ENCODE data around the gene LONP2. TPM values are rescaled to one million over a fixed set of nuclear protein-coding genes. Genes with fewer than 3 reads are reported as not detected.

The LONP2 gene
- total and polyA plus RNA-seq, 10 donors: 20.1 to 75.4 (median 54.1) TPM

DNA sequence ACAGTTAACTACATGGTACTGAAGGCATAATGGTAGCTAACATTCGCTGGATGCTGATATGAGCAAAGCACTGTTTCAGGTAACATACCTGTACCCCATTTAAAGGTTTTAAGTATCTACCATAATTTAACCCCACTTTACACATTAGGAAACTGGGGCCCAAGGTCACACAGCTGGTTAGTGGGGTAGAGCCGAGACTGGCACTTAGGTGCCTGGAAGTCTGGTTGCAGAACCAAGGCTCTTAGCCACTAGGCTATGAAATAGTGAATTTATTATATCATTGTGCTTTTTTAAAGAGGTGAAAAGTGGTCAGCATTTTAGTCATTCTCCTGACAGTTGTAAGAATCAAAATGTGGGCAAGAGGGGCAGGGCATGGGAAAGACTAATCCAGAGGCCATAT, 115.9 kb downstream of the LONP2 start:
- Histone ChIP-seq H3K27ac (no peak overlapping the region), H3K4me3 (no peak overlapping the region), H3K36me3 (peaks cover 0 to 67% (median 0%) of the 10 kb centered on the region in 6 donors), H3K9me3 (no peaks in the 10 kb centered on the region), H3K27me3 (replicated peaks in 1 of 7) (no peaks in the 10 kb centered on the region), H3K4me1 (peaks cover 0 to 42% (median 10%) of the 10 kb centered on the region in 6 donors)
- DNase-seq: no peak
- WGBS, 5 donors: 91 to 99% (median 94%) methylated on average over 2 of the region's 2 CpGs
- intact Hi-C loops (cut with DNase I; ENCODE audit: low total_unique reads): no loop called here
- TF ChIP-seq, protein P1, sequence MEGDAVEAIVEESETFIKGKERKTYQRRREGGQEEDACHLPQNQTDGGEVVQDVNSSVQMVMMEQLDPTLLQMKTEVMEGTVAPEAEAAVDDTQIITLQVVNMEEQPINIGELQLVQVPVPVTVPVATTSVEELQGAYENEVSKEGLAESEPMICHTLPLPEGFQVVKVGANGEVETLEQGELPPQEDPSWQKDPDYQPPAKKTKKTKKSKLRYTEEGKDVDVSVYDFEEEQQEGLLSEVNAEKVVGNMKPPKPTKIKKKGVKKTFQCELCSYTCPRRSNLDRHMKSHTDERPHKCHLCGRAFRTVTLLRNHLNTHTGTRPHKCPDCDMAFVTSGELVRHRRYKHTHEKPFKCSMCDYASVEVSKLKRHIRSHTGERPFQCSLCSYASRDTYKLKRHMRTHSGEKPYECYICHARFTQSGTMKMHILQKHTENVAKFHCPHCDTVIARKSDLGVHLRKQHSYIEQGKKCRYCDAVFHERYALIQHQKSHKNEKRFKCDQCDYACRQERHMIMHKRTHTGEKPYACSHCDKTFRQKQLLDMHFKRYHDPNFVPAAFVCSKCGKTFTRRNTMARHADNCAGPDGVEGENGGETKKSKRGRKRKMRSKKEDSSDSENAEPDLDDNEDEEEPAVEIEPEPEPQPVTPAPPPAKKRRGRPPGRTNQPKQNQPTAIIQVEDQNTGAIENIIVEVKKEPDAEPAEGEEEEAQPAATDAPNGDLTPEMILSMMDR (IDR thresholded peaks at IDR 0.05 in 8 of 11, conservative IDR thresholded peaks at IDR 0.05 in 3 of 11): no peak
- no peak for TF ChIP-seq POLR2AphosphoS5 (IDR thresholded peaks at IDR 0.05)
- TF ChIP-seq POLR2A (IDR thresholded peaks at IDR 0.05): no peak

- no peak for DNase-seq
- 69 to 94% (median 85%) methylated on average over 3 of the region's 3 CpGs for WGBS, 5 donors
- H3K9me3 ChIP-seq: no peaks in the 10 kb centered on the region
- H3K4me3 ChIP-seq: no peak overlapping the region
- H3K4me1 ChIP-seq: peaks cover 0 to 52% (median 16%) of the 10 kb centered on the region in 6 donors
- TF ChIP-seq POLR2AphosphoS5 (IDR thresholded peaks at IDR 0.05) (no peak), POLR2A (IDR thresholded peaks at IDR 0.05) (no peak)
- TF ChIP-seq, protein P1 (IDR thresholded peaks at IDR 0.05 in 8 of 11, conservative IDR thresholded peaks at IDR 0.05 in 3 of 11): no peak
- intact Hi-C loops (cut with DNase I; ENCODE audit: low total_unique reads): no loop called here
- H3K36me3 ChIP-seq: peaks cover 0 to 57% (median 0%) of the 10 kb centered on the region in 6 donors
- no peaks in the 10 kb centered on the region for H3K27me3 ChIP-seq (replicated peaks in 1 of 7)
- peak overlapping the region in 4 of 8 donors; percentile 16 to 69 (median 36) for H3K27ac ChIP-seq
Observed at GRCh38 chr16:48361012-48361411, 116.9 kb downstream of the LONP2 start.

GRCh38 chr16:48361540-48362144, 117.5 kb downstream of the LONP2 start:
- Histone ChIP-seq H3K4me1 (peaks cover 4 to 53% (median 19%) of the 10 kb centered on the region in 6 donors), H3K36me3 (peaks cover 0 to 57% (median 0%) of the 10 kb centered on the region in 6 donors), H3K27ac (peak overlapping the region in 4 of 8 donors; percentile 16 to 69 (median 46)), H3K9me3 (no peaks in the 10 kb centered on the region), H3K4me3 (no peak overlapping the region), H3K27me3 (replicated peaks in 1 of 7) (no peaks in the 10 kb centered on the region)
- intact Hi-C loops (cut with DNase I; ENCODE audit: low total_unique reads): no loop called here
- DNase-seq: no peak
- peak in 1 of 3 donors; percentile 56 for TF ChIP-seq POLR2AphosphoS5 (IDR thresholded peaks at IDR 0.05)
- TF ChIP-seq, protein P1 (IDR thresholded peaks at IDR 0.05 in 8 of 11, conservative IDR thresholded peaks at IDR 0.05 in 3 of 11): no peak
- 86 to 93% (median 89%) methylated on average over 12 of the region's 12 CpGs for WGBS, 5 donors

GRCh38 chr16:48365025-48365600, 121.0 kb downstream of the LONP2 start:
- Histone ChIP-seq H3K4me3 (peak overlapping the region in 6 of 8 donors; percentile 53 to 81 (median 55)), H3K36me3 (peaks cover 0 to 23% (median 0%) of the 10 kb centered on the region in 6 donors), H3K27me3 (replicated peaks in 1 of 7) (no peaks in the 10 kb centered on the region), H3K9me3 (no peaks in the 10 kb centered on the region), H3K4me1 (peaks cover 14 to 75% (median 29%) of the 10 kb centered on the region in 6 donors), H3K27ac (peak overlapping the region; percentile 78 to 92 (median 89))
- 68 to 84% (median 81%) methylated on average over 15 of the region's 15 CpGs for WGBS, 5 donors
- intact Hi-C loops (cut with DNase I; ENCODE audit: low total_unique reads): loop anchor here (5.0 kb wide), 1 partner anchor 247 kb away; the partner anchor contains the start of gene N4BP1
- DNase-seq: no peak
- TF ChIP-seq, protein P1 (IDR thresholded peaks at IDR 0.05 in 8 of 11, conservative IDR thresholded peaks at IDR 0.05 in 3 of 11): no peak
- no peak for TF ChIP-seq POLR2AphosphoS5 (IDR thresholded peaks at IDR 0.05)
- no peak for TF ChIP-seq POLR2A (IDR thresholded peaks at IDR 0.05)

All from spleen (tissue), 11 donors.